Uterus (tissue), 4 donors: Measurements from ENCODE around the gene DSE. TPM values are rescaled to one million over a fixed set of nuclear protein-coding genes. Genes with fewer than 3 reads are reported as not detected.

Experiments used
- DNase-seq, 2 donors: peaks; one replicate each; pipeline ENCODE4 v3.0.0-alpha.2; 2019 to 2020
- H3K27ac ChIP-seq, 2 donors: fragments of 200-600 bp; sonication (generic); 1 replicate in 1 of 2; 2 replicates in 1 of 2; pipeline ENCODE4 v1.5.1; 2016 to 2018
- H3K27me3 ChIP-seq, 2 donors: fragments of 200-600 bp; sonication (generic); one replicate each; pipeline ENCODE4 v1.5.1; 2018 to 2019; ENCODE audit warnings: control low read depth in 1 of 2
- H3K36me3 ChIP-seq, 2 donors: fragments of 200-600 bp; sonication (generic); one replicate each; pipeline ENCODE4 v1.5.1; 2019; ENCODE audit warnings: control low read depth in 1 of 2
- H3K4me1 ChIP-seq, 2 donors: fragments of 200-600 bp; sonication (generic); one replicate each; pipeline ENCODE4 v1.5.1; 2018 to 2019; ENCODE audit warnings: control low read depth in 1 of 2
- H3K4me3 ChIP-seq, 2 donors: fragments of 200-600 bp; sonication (generic); 1 replicate in 1 of 2; 2 replicates in 1 of 2; pipeline ENCODE4 v1.5.1; 2018 to 2019; ENCODE audit warnings: mild to moderate bottlenecking in 1 of 2
- H3K9me3 ChIP-seq, 2 donors: fragments of 200-600 bp; sonication (generic); one replicate each; pipeline ENCODE4 v1.5.1; 2019; ENCODE audit warnings: control low read depth in 1 of 2
- POLR2A ChIP-seq, 2 donors: fragments of 450-650 bp; IDR thresholded peaks; one replicate each; pipeline ENCODE4 v1.6.1; 2016; ENCODE audit warnings: antibody characterized with exemption in 2 of 2, mild to moderate bottlenecking in 1 of 2, moderate library complexity in 1 of 2
- intact Hi-C: fragments of 100-400 bp; cut with DNase I; formaldehyde crosslinking; loops from one replicate; pipeline ENCODE4 v1.15.1; 2023; ENCODE audit warnings: low total_unique reads
- total RNA-seq, 4 donors: library from RNA; depleted of rRNA in 3 of 4; stranded (reverse); fragments of >200 nt in 3 of 4; gene quantifications; one replicate each; pipeline versions ENCODE4 v1.1.0 to v1.2.4, GENCODE V29; 2014 to 2023
- TF ChIP-seq, protein P1 (sequence below), 4 experiments: fragments of 200-600 bp in 2 of 4; fragments of 450-650 bp in 2 of 4; sonication (generic) in 2 of 4; IDR thresholded peaks; one replicate each; pipeline ENCODE4 v1.5.1; 2016 to 2019; ENCODE audit warnings: antibody characterized with exemption in 4 of 4, mild to moderate bottlenecking in 2 of 4, moderate library complexity in 1 of 4
- donor health status: DM: yes; HTN: yes; CAD: no.

DSE gene
- total RNA-seq, 4 donors from 2014 or later = 21.3 to 84.0 (median 42.3) TPM

DNA sequence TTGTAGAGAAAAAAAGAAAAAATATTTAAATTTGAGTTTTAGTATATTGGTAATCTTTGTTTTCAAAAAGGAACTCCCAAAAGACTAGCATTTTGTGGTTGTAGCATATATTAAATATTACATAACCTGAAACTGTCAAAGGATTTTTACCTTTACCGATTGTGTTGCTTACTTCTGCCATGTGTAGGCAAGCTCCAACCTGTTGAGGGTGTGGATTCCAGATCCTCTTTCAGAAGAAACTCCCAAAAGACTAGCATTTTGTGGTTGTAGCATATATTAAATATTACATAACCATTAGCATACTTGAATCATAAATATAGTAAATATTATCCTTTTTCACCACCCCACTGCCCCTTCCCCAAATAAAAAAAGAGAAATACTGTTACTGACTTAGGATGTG is 3.2 kb downstream of the DSE start:
- H3K4me3 ChIP-seq = no peak overlapping the region
- no peak overlapping the region for H3K27ac ChIP-seq
- no peak for DNase-seq
- H3K4me1 ChIP-seq = no peaks in the 10 kb centered on the region
- no peaks in the 10 kb centered on the region for H3K9me3 ChIP-seq
- H3K27me3 ChIP-seq = no peaks in the 10 kb centered on the region
- intact Hi-C loops = no loop called here
- H3K36me3 ChIP-seq = no peaks in the 10 kb centered on the region
- TF ChIP-seq POLR2A (IDR thresholded peaks at IDR 0.05) = no peak
- TF ChIP-seq, protein P1, sequence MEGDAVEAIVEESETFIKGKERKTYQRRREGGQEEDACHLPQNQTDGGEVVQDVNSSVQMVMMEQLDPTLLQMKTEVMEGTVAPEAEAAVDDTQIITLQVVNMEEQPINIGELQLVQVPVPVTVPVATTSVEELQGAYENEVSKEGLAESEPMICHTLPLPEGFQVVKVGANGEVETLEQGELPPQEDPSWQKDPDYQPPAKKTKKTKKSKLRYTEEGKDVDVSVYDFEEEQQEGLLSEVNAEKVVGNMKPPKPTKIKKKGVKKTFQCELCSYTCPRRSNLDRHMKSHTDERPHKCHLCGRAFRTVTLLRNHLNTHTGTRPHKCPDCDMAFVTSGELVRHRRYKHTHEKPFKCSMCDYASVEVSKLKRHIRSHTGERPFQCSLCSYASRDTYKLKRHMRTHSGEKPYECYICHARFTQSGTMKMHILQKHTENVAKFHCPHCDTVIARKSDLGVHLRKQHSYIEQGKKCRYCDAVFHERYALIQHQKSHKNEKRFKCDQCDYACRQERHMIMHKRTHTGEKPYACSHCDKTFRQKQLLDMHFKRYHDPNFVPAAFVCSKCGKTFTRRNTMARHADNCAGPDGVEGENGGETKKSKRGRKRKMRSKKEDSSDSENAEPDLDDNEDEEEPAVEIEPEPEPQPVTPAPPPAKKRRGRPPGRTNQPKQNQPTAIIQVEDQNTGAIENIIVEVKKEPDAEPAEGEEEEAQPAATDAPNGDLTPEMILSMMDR (IDR thresholded peaks at IDR 0.05) = no peak

DNA sequence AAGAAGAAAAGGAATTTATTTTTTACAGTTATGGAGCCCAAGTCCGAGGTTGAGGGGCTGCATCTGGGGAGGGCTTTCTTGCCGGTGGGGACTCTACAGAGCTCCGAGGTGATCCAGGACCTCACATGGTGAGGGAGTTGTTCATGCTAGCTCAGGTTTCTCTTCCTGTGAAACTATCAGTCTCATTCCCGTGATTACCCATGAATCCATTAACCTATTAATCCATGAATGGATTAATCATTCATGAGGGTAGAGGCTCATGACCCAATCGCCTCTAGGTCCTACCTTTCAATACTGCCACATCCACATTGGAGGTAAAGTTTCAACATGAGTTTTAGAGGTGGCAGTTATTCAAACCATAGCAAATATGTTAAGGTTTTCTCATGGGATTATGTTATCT is 3.8 kb downstream of the DSE start:
- intact Hi-C loops = no loop called here
- no peak for TF ChIP-seq POLR2A (IDR thresholded peaks at IDR 0.05)
- TF ChIP-seq, protein P1 (IDR thresholded peaks at IDR 0.05) = no peak
- Histone ChIP-seq H3K4me3 (no peak overlapping the region), H3K27me3 (no peaks in the 10 kb centered on the region), H3K27ac (no peak overlapping the region), H3K36me3 (no peaks in the 10 kb centered on the region), H3K9me3 (no peaks in the 10 kb centered on the region), H3K4me1 (no peaks in the 10 kb centered on the region)
- no peak for DNase-seq

GRCh38 chr6:116375262-116375661 is 4.5 kb downstream of the DSE start:
- Histone ChIP-seq H3K27me3 (no peaks in the 10 kb centered on the region), H3K4me3 (no peak overlapping the region), H3K36me3 (no peaks in the 10 kb centered on the region), H3K4me1 (no peaks in the 10 kb centered on the region), H3K9me3 (no peaks in the 10 kb centered on the region), H3K27ac (no peak overlapping the region)
- DNase-seq = no peak
- TF ChIP-seq POLR2A (IDR thresholded peaks at IDR 0.05) = no peak
- TF ChIP-seq, protein P1 (IDR thresholded peaks at IDR 0.05) = no peak
- intact Hi-C loops = no loop called here

DNA sequence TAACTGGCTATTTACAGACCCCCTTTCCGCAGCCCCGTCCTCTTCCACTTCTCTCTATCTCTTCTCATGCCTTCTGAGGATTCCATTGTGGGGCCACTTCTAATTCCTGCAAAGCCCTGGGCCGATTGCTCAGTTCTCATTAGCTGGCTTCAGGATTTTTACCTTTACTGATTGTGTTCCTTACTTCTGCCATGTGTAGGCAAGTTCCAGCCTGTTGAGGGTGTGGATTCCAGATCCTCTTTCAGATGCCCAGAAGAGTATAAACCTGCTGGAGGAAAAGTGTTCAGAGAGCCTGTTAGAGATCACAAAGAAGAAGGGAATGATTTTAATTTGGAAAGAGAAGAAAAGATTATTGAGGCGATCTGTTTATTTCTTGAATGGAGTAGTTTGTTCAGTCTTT is 5.4 kb downstream of the DSE start:
- Histone ChIP-seq H3K27me3 (no peaks in the 10 kb centered on the region), H3K4me3 (no peak overlapping the region), H3K36me3 (no peaks in the 10 kb centered on the region), H3K27ac (no peak overlapping the region), H3K9me3 (no peaks in the 10 kb centered on the region), H3K4me1 (no peaks in the 10 kb centered on the region)
- no peak for TF ChIP-seq POLR2A (IDR thresholded peaks at IDR 0.05)
- TF ChIP-seq, protein P1 (IDR thresholded peaks at IDR 0.05) = no peak
- DNase-seq = no peak
- intact Hi-C loops = no loop called here

DNA sequence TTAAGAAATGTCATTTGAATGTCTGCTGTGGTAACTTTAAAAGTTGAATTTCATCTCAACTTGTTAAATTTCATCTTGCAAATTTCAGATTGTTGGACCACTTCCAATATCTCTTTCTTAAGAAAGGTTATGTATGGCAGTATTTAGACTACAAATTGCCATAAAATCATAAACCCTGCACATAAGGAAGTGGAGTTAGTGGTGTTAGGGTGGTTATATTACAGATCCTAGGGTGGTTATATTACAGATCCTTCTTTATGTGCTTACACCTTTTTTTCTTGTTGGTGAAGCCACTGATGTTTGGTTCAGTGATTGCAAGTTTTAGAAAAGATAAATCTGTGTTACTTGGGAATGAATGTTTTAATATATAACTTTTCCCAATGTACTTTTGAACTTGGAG is 9.0 kb downstream of the DSE start:
- intact Hi-C loops = no loop called here
- TF ChIP-seq, protein P1 (IDR thresholded peaks at IDR 0.05) = no peak
- no peak for TF ChIP-seq POLR2A (IDR thresholded peaks at IDR 0.05)
- no peaks in the 10 kb centered on the region for H3K27me3 ChIP-seq
- H3K4me1 ChIP-seq = peaks cover 0 to under 1% of the 10 kb centered on the region in 2 donors
- H3K4me3 ChIP-seq = no peak overlapping the region
- no peaks in the 10 kb centered on the region for H3K9me3 ChIP-seq
- DNase-seq = no peak
- H3K27ac ChIP-seq = no peak overlapping the region
- H3K36me3 ChIP-seq = no peaks in the 10 kb centered on the region
